RWPE2 (cell line): ENCODE results near the gene HES2.
"Not testable (repeated sequence)": the region's sequence is repeated elsewhere in the genome, so short reads cannot be mapped to it uniquely, and the experiment has no call there.

ENCODE experiments used
- ATAC-seq: fragments of 200-7000 bp; cut with Tn5 transposase; 3 replicates; pipeline ENCODE4 v1.9.1; 2021; ENCODE audit warnings: low read depth
- DNase-seq: peaks from one replicate; pipeline ENCODE4 v3.0.0-alpha.2; 2020; ENCODE audit warnings: low spot score
- H3K27ac ChIP-seq: fragments of 450-650 bp; 2 replicates; pipeline ENCODE4 v1.5.1; 2017; ENCODE audit warnings: mild to moderate bottlenecking; ENCODE audit not compliant: poor library complexity, severe bottlenecking
- H3K27me3 ChIP-seq: fragments of 250-450 bp; sonication (Bioruptor Pico); 2 replicates; pipeline ENCODE4 v1.5.1; 2021; ENCODE audit warnings: mild to moderate bottlenecking, moderate library complexity; ENCODE audit not compliant: insufficient read depth, poor library complexity, severe bottlenecking
- H3K36me3 ChIP-seq: fragments of 250-450 bp; sonication (Bioruptor Pico); 2 replicates; pipeline ENCODE4 v1.5.1; 2020; ENCODE audit warnings: low read depth, mild to moderate bottlenecking, moderate library complexity
- H3K4me1 ChIP-seq: fragments of 250-450 bp; sonication (Bioruptor Pico); 2 replicates; pipeline ENCODE4 v1.5.1; 2021; ENCODE audit warnings: mild to moderate bottlenecking, moderate library complexity; ENCODE audit not compliant: insufficient read depth, poor library complexity, severe bottlenecking
- H3K4me3 ChIP-seq: fragments of 250-450 bp; sonication (Bioruptor Pico); 2 replicates; pipeline ENCODE4 v1.5.1; 2021; ENCODE audit warnings: mild to moderate bottlenecking, moderate library complexity; ENCODE audit not compliant: severe bottlenecking
- H3K9me3 ChIP-seq: fragments of 250-450 bp; sonication (Bioruptor Pico); 2 replicates; pipeline ENCODE4 v1.5.1; 2021; ENCODE audit warnings: mild to moderate bottlenecking, moderate library complexity; ENCODE audit not compliant: severe bottlenecking
- CTCF ChIP-seq: fragments of 450-650 bp; IDR thresholded peaks from one replicate; pipeline ENCODE4 v1.5.1; 2017; ENCODE audit warnings: mild to moderate bottlenecking, moderate library complexity; ENCODE audit not compliant: poor library complexity, severe bottlenecking

HES2 gene

GRCh38 chr1:6460301-6461050, 40.8 kb upstream of the HES2 start:
- H3K4me1 ChIP-seq = no peaks in the 10 kb centered on the region
- H3K27me3 ChIP-seq = no peaks in the 10 kb centered on the region
- TF ChIP-seq CTCF = no peak
- no peak overlapping the region for H3K4me3 ChIP-seq
- H3K27ac ChIP-seq = no peak overlapping the region
- ATAC-seq (no peak), DNase-seq (no peak)
- peaks cover 18% of the 10 kb centered on the region for H3K36me3 ChIP-seq
- H3K9me3 ChIP-seq = no peaks in the 10 kb centered on the region

- no peak overlapping the region for H3K27ac ChIP-seq
- DNase-seq = no peak
- no peak overlapping the region for H3K4me3 ChIP-seq
- H3K27me3 ChIP-seq = no peaks in the 10 kb centered on the region
- TF ChIP-seq CTCF = no peak
- H3K36me3 ChIP-seq = peaks cover 18% of the 10 kb centered on the region
- no peaks in the 10 kb centered on the region for H3K9me3 ChIP-seq
- no peaks in the 10 kb centered on the region for H3K4me1 ChIP-seq
- ATAC-seq = 0 out of 3 replicates have a peak, but pooled peaks have one; percentile 4
These were observed 40.1 kb upstream of the HES2 start for GRCh38 chr1:6459850-6460265.

GRCh38 chr1:6456800-6457466, 37.2 kb upstream of the HES2 start:
- DNase-seq (no peak), ATAC-seq (no peak)
- Histone ChIP-seq H3K36me3 (0 out of 2 replicates have a peak, but pooled peaks cover 5% of the 10 kb centered on the region), H3K4me1 (no peaks in the 10 kb centered on the region), H3K9me3 (no peaks in the 10 kb centered on the region), H3K27me3 (peaks cover 5% of the 10 kb centered on the region), H3K4me3 (no peak overlapping the region), H3K27ac (no peak overlapping the region)
- TF ChIP-seq CTCF = no peak

- H3K36me3 ChIP-seq, H3K27ac ChIP-seq, H3K4me3 ChIP-seq, ATAC-seq, DNase-seq, H3K4me1 ChIP-seq, H3K27me3 ChIP-seq, H3K9me3 ChIP-seq: not testable (repeated sequence)
These were observed 36.2 kb upstream of the HES2 start for GRCh38 chr1:6455752-6456520.

GRCh38 chr1:6454856-6455751, 35.4 kb upstream of the HES2 start:
- Histone ChIP-seq H3K9me3 (no peaks in the 10 kb centered on the region), H3K36me3 (no peaks in the 10 kb centered on the region), H3K27ac (no peak overlapping the region), H3K4me3 (no peak overlapping the region), H3K27me3 (peaks cover 5% of the 10 kb centered on the region), H3K4me1 (no peaks in the 10 kb centered on the region)
- TF ChIP-seq CTCF = no peak
- ATAC-seq (no peak), DNase-seq (no peak)

- not testable (repeated sequence) for H3K36me3 ChIP-seq, H3K27ac ChIP-seq, H3K4me3 ChIP-seq, H3K27me3 ChIP-seq, H3K4me1 ChIP-seq, H3K9me3 ChIP-seq, DNase-seq, ATAC-seq
These were observed 34.5 kb upstream of the HES2 start for GRCh38 chr1:6453895-6454855.
